MM.1S (cell line): ENCODE measurements around the gene OLFM1.

ENCODE experiments used
- DNase-seq: peaks from one replicate; pipeline ENCODE4 v3.0.0-alpha.2; 2015
- H2AFZ ChIP-seq: fragments of 300-600 bp; sonication (generic); 2 replicates; pipeline ENCODE4 v1.6.0; 2016; ENCODE audit warnings: antibody characterized with exemption, low read length
- H3F3A ChIP-seq: fragments of 300-600 bp; sonication (generic); 2 replicates; pipeline ENCODE4 v1.6.1; 2016; ENCODE audit warnings: mild to moderate bottlenecking, antibody characterized with exemption, low read length, moderate library complexity, mixed read lengths; ENCODE audit not compliant: insufficient read depth
- H3K27ac ChIP-seq: fragments of 300-600 bp; sonication (generic); 2 replicates; pipeline ENCODE4 v1.5.1; 2016; ENCODE audit warnings: mild to moderate bottlenecking, low read length
- H3K27me3 ChIP-seq: fragments of 300-600 bp; sonication (generic); replicated peaks from 2 replicates; pipeline ENCODE4 v1.6.0; 2016; ENCODE audit warnings: low read length; ENCODE audit not compliant: insufficient read depth
- H3K36me3 ChIP-seq: fragments of 300-600 bp; sonication (generic); replicated peaks from 2 replicates; pipeline ENCODE4 v1.6.1; 2016; ENCODE audit warnings: mild to moderate bottlenecking, low read length, mixed read lengths; ENCODE audit not compliant: insufficient read depth
- H3K4me1 ChIP-seq: fragments of 300-600 bp; sonication (generic); 2 replicates; pipeline ENCODE4 v1.6.1; 2016; ENCODE audit warnings: low read length, mixed read lengths
- H3K4me2 ChIP-seq: fragments of 300-600 bp; sonication (generic); 2 replicates; pipeline ENCODE4 v1.6.0; 2016; ENCODE audit warnings: low read depth, low read length
- H3K4me3 ChIP-seq: fragments of 300-600 bp; sonication (generic); 2 replicates; pipeline ENCODE4 v1.5.1; 2016; ENCODE audit warnings: low read length, mixed read lengths
- H3K79me2 ChIP-seq: fragments of 300-600 bp; sonication (generic); 2 replicates; pipeline ENCODE4 v1.6.1; 2016; ENCODE audit warnings: mixed run types, low read length, mixed read lengths
- H3K9ac ChIP-seq: fragments of 300-600 bp; sonication (generic); 2 replicates; pipeline ENCODE4 v1.6.1; 2016; ENCODE audit warnings: low read length, mixed read lengths
- H3K9me2 ChIP-seq: fragments of 300-600 bp; sonication (generic); replicated peaks from 2 replicates; pipeline ENCODE4 v1.6.1; 2016; ENCODE audit warnings: mild to moderate bottlenecking, low read length, mixed read lengths; ENCODE audit not compliant: insufficient read depth
- H3K9me3 ChIP-seq: fragments of 300-600 bp; sonication (generic); replicated peaks from 2 replicates; pipeline ENCODE4 v1.6.1; 2016; ENCODE audit warnings: mild to moderate bottlenecking, low read length, mixed read lengths; ENCODE audit not compliant: insufficient read depth
- H4K20me1 ChIP-seq: fragments of 300-600 bp; sonication (generic); 2 replicates; pipeline ENCODE4 v1.6.1; 2016; ENCODE audit warnings: mild to moderate bottlenecking, low read length, moderate library complexity, mixed read lengths; ENCODE audit not compliant: insufficient read depth
- CTCF ChIP-seq: fragments of 300-600 bp; sonication (generic); IDR thresholded peaks from 2 replicates; pipeline ENCODE4 v1.5.1; 2016; ENCODE audit warnings: antibody characterized with exemption, low read length, mixed read lengths
- EZH2 ChIP-seq: fragments of 300-600 bp; sonication (generic); optimal IDR thresholded peaks from 2 replicates; pipeline ENCODE3; 2017; ENCODE audit warnings: low read depth, mild to moderate bottlenecking, antibody characterized with exemption, low read length, mixed read lengths
- EZH2phosphoT487 ChIP-seq: fragments of 300-600 bp; sonication (generic); IDR thresholded peaks from 2 replicates; pipeline ENCODE4 v1.6.1; 2018; ENCODE audit warnings: antibody characterized with exemption, low read length

The OLFM1 gene

GRCh38 chr9:135070198-135070951 is 17.1 kb upstream of the OLFM1 start:
- H2AFZ ChIP-seq, result no peak overlapping the region
- no peaks in the 10 kb centered on the region for H4K20me1 ChIP-seq
- H3K27ac ChIP-seq, result no peak overlapping the region
- peaks cover 64% of the 10 kb centered on the region for H3K27me3 ChIP-seq
- H3F3A ChIP-seq, result no peaks in the 10 kb centered on the region
- no peak for DNase-seq
- TF ChIP-seq EZH2phosphoT487 (no peak), EZH2 (no peak), CTCF (no peak)
- H3K9me3 ChIP-seq, result no peaks in the 10 kb centered on the region
- no peaks in the 10 kb centered on the region for H3K79me2 ChIP-seq
- H3K9ac ChIP-seq, result no peak overlapping the region
- no peak overlapping the region for H3K4me2 ChIP-seq
- H3K36me3 ChIP-seq, result no peaks in the 10 kb centered on the region
- no peak overlapping the region for H3K4me3 ChIP-seq
- H3K4me1 ChIP-seq, result no peaks in the 10 kb centered on the region
- H3K9me2 ChIP-seq, result no peaks in the 10 kb centered on the region

GRCh38 chr9:135070964-135071735 is 16.3 kb upstream of the OLFM1 start:
- Histone ChIP-seq H3K4me3 (no peak overlapping the region), H3K27me3 (peaks cover 64% of the 10 kb centered on the region), H3K79me2 (no peaks in the 10 kb centered on the region), H4K20me1 (no peaks in the 10 kb centered on the region), H3K27ac (no peak overlapping the region), H3K9me3 (no peaks in the 10 kb centered on the region), H3K4me1 (no peaks in the 10 kb centered on the region), H3K4me2 (no peak overlapping the region), H3K36me3 (no peaks in the 10 kb centered on the region), H3K9me2 (no peaks in the 10 kb centered on the region), H2AFZ (no peak overlapping the region), H3F3A (no peaks in the 10 kb centered on the region), H3K9ac (no peak overlapping the region)
- TF ChIP-seq CTCF (no peak), EZH2 (no peak)
- DNase-seq, result no peak

GRCh38 chr9:135073081-135073740 is 14.3 kb upstream of the OLFM1 start:
- no peaks in the 10 kb centered on the region for H3K9me2 ChIP-seq
- H3F3A ChIP-seq, result no peaks in the 10 kb centered on the region
- no peak for DNase-seq
- H3K9me3 ChIP-seq, result no peaks in the 10 kb centered on the region
- H3K79me2 ChIP-seq, result no peaks in the 10 kb centered on the region
- no peak overlapping the region for H3K4me3 ChIP-seq
- H2AFZ ChIP-seq, result no peak overlapping the region
- H3K27me3 ChIP-seq, result peaks cover 72% of the 10 kb centered on the region
- H4K20me1 ChIP-seq, result no peaks in the 10 kb centered on the region
- H3K27ac ChIP-seq, result no peak overlapping the region
- TF ChIP-seq CTCF, result no peak
- TF ChIP-seq EZH2, result no peak
- TF ChIP-seq EZH2phosphoT487, result no peak
- no peaks in the 10 kb centered on the region for H3K4me1 ChIP-seq
- H3K9ac ChIP-seq, result no peak overlapping the region
- H3K36me3 ChIP-seq, result no peaks in the 10 kb centered on the region
- H3K4me2 ChIP-seq, result no peak overlapping the region
